KOPT-K1 (cell line): ENCODE results near the gene PTPRH.
"Not testable (repeated sequence)": the region's sequence is repeated elsewhere in the genome, so short reads cannot be mapped to it uniquely, and the experiment has no call there.

Experiments used
- H3K27ac ChIP-seq: fragments of 200-600 bp; sonication (generic); 2 replicates; pipeline ENCODE4 v1.5.1; 2016; ENCODE audit warnings: antibody characterized with exemption, mild to moderate bottlenecking, low read depth, low read length; ENCODE audit not compliant: poor library complexity, severe bottlenecking
- H3K36me3 ChIP-seq: fragments of 200-600 bp; sonication (generic); 2 replicates; pipeline ENCODE4 v1.5.1; 2017; ENCODE audit warnings: antibody characterized with exemption, mild to moderate bottlenecking, low read length, moderate library complexity; ENCODE audit not compliant: insufficient read depth
- H3K9me3 ChIP-seq: fragments of 200-600 bp; sonication (generic); 2 replicates; pipeline ENCODE4 v1.5.1; 2017; ENCODE audit warnings: antibody characterized with exemption, low read length, mild to moderate bottlenecking; ENCODE audit not compliant: insufficient read depth, poor library complexity, severe bottlenecking

The PTPRH gene

GRCh38 chr19:55223291-55224037, 14.2 kb upstream of the PTPRH start:
- Histone ChIP-seq H3K27ac (no peak overlapping the region), H3K36me3 (peaks cover 56% of the 10 kb centered on the region), H3K9me3 (no peaks in the 10 kb centered on the region)

- Histone ChIP-seq H3K36me3 (peaks cover 27% of the 10 kb centered on the region), H3K27ac (no peak overlapping the region), H3K9me3 (no peaks in the 10 kb centered on the region)
Measured at GRCh38 chr19:55220525-55220924, 11.2 kb upstream of the PTPRH start.

DNA sequence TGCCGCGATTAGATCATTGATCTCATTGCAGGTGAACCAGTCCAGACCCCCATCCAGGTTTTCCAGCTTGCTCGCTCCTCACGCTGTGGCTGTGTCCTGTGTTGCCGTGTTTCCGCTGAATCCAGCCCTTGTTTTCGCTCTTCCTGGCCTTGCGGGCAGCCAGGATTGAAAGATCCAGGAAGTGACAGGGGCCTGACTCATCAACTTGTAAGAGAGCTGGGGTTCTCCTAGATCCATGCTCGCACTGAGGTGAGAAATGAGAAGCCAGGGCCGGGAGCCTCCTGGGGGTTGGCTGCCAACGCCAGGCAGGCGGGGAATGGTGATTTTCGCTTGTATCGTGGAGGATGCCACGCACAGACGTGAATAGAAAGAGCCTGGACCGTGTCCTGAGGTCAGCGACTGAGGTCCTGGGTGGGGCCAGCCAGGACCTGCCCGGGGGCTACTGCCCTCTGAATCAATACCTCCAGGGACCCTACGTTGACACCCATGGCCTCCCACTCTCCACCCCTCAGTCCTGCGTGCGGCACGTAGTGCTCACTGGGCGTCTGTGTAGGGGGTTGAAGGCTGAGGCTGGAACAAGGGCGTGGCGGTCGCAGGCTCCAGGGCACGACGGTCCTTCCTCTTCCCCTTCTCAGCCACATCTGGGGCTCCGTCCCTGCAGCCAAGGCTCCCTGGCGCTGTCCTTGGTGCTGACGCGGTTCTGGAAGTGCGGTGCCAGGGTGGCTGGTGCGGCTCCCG, 7.3 kb upstream of the PTPRH start:
- Histone ChIP-seq H3K9me3 (peaks cover 9% of the 10 kb centered on the region), H3K27ac (no peak overlapping the region), H3K36me3 (peaks cover 5% of the 10 kb centered on the region; the same call in 1 of the 2 replicates)

DNA sequence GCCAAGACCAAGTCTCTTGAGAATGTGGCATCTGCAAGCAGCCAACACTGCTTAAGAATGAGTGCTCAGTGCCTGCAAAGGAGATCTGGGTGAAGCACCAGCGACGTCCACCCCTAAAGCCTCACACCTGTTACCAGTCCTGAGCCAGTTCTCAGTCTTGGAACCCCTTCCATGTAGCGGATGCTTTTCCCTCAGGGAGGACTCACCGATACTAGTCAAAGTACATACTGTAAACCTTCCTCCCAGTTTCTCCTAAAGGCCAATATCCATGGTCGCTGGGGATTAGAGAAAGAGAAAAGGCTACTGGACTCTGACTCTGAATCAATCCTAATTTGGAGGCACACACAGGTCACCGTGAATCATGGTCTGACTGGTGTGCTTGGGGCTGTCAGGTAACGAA, 4.2 kb upstream of the PTPRH start:
- Histone ChIP-seq H3K9me3 (peaks cover 9% of the 10 kb centered on the region), H3K27ac (no peak overlapping the region), H3K36me3 (no peaks in the 10 kb centered on the region)

- no peak overlapping the region for H3K27ac ChIP-seq
- H3K36me3 ChIP-seq = no peaks in the 10 kb centered on the region
- H3K9me3 ChIP-seq = peaks cover 9% of the 10 kb centered on the region
Measured at GRCh38 chr19:55212447-55212846, 3.1 kb upstream of the PTPRH start.

- Histone ChIP-seq H3K27ac (no peak overlapping the region), H3K36me3 (no peaks in the 10 kb centered on the region), H3K9me3 (peaks cover 9% of the 10 kb centered on the region)
Measured at GRCh38 chr19:55209693-55210472, 582 bp upstream of the PTPRH start.

- Histone ChIP-seq H3K27ac (no peak overlapping the region), H3K9me3 (no peaks in the 10 kb centered on the region)
Measured at GRCh38 chr19:55206664-55207500, 2.4 kb downstream of the PTPRH start.

DNA sequence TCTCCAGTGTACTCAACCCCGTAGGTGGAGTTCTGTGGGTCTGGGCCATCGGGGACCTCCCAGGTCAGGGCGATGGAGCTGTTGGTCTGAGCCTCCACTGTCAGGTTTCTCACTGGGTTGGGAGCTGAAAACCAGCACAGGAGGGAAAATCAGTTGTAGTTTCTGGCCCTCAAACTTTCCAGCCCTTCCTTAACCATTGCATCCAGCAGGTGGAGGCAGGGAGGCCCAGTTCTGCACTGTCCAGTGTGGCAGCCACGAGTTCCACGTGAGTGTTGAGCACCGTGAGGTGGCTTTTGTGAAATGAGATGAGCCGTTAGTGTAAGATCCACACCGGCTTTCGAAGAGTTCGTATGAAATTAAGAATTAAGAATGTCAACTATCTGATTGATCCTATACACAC, 7.1 kb downstream of the PTPRH start:
- not testable (repeated sequence) for H3K27ac ChIP-seq, H3K9me3 ChIP-seq, H3K36me3 ChIP-seq

More at GRCh38 chr19:55206664-55207500, 2.4 kb downstream of the PTPRH start:
- no peaks in the 10 kb centered on the region for H3K36me3 ChIP-seq

- Histone ChIP-seq H3K36me3 (no peaks in the 10 kb centered on the region), H3K9me3 (no peaks in the 10 kb centered on the region), H3K27ac (no peak overlapping the region)
Measured at GRCh38 chr19:55199620-55200204, 9.6 kb downstream of the PTPRH start.

DNA sequence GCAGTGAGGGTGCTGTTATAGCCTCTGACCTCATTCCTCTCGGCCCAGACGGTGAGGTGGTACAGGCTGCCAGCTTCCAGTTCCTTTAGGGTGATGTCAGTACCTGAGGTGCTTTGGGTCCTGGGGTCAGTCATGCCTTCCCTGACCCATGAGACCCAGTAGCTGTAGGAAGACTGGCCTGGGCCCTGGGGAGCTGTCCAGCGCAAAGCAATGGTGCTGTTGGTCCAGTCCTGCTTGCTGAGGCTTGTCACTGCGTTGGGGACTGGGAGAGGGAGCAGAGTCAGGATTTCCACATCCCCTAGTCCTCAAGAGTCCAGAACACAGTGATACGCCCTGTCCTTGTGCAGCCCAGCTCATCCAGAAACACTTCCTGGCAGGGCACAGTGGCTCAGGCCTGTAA, 10.7 kb downstream of the PTPRH start:
- Histone ChIP-seq H3K27ac (no peak overlapping the region), H3K9me3 (no peaks in the 10 kb centered on the region), H3K36me3 (no peaks in the 10 kb centered on the region)

DNA sequence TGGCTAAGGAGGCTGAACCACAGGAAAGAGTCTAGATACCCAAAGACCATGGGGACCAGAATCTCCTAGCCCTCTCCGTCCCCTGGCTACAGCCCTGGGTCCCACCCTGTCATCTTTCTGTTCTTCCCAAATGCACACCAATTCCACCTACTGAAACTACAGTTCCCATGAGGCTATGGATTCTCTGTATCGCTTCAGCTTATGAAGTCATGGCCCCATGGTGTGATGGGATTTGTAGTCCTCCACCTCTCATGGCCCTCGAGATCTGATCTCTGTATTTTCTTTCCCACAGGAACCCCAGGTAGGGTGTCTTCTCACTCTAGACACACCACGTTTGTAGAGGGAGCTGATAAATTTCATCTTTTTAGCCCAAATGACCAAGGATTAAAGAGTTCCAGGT, 11.8 kb downstream of the PTPRH start:
- Histone ChIP-seq H3K27ac (no peak overlapping the region), H3K9me3 (no peaks in the 10 kb centered on the region), H3K36me3 (no peaks in the 10 kb centered on the region)

DNA sequence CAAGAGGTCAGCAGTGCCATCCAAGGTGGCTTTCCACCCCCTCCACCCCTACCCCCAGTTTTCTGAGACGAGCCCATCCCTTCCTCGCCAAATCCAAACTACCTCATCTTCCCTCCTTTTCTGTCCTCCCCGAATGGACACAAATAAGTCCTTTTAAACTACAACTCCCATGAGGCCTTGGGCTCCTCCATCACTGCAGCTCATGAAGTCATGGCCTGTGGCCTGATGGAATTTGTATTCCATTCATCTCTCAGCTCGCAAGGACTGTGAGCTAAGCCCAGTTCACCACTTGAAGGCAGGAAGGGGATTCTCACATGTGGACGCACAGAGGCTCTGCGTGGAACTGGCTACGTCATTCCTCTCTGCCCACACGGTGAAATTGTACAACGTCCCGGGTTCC, 12.5 kb downstream of the PTPRH start:
- no peaks in the 10 kb centered on the region for H3K36me3 ChIP-seq
- no peaks in the 10 kb centered on the region for H3K9me3 ChIP-seq
- H3K27ac ChIP-seq = no peak overlapping the region

DNA sequence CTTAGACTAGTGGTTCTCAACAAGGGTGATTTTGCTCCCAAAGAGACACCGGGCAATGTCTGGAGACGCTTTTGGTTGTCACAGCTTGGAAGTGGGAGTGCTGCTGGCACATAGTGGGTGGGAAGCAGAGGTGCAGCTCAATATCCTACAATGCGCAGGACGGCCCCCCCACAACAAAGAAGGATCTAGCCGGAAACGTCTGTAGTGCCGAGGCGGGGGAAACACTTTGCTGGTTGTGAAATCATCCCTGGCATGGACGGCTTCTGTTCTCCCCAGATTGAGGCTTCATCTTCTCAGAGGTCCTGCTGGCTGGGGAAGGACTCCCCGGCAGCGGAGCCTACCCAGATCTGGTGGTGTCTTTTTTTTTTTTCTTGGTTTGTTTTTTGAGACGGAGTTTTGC, 15.8 kb downstream of the PTPRH start:
- Histone ChIP-seq H3K27ac (no peak overlapping the region), H3K36me3 (no peaks in the 10 kb centered on the region), H3K9me3 (no peaks in the 10 kb centered on the region)

GRCh38 chr19:55189403-55189835, 19.9 kb downstream of the PTPRH start:
- no peaks in the 10 kb centered on the region for H3K36me3 ChIP-seq
- H3K9me3 ChIP-seq = no peaks in the 10 kb centered on the region
- no peak overlapping the region for H3K27ac ChIP-seq
